Right lobe of liver (tissue), 4 donors: Measurements from ENCODE around the gene CLDN4.

Experiments used
- POLR2A ChIP-seq: fragments of 450-650 bp; IDR thresholded peaks from one replicate; pipeline ENCODE4 v1.6.1; 2017; ENCODE audit warnings: antibody characterized with exemption, mild to moderate bottlenecking
- TF ChIP-seq, protein P1 (sequence below), 4 donors: fragments of 200-600 bp in 3 of 4; fragments of 450-650 bp in 1 of 4; IDR thresholded peaks; one replicate each; pipeline versions ENCODE4 v1.5.1 to v1.8.0; 2016 to 2022; ENCODE audit warnings: antibody characterized with exemption in 4 of 4, mild to moderate bottlenecking in 2 of 4
- donor health status: DM: no; HTN: no; CAD: no.
- donor health status: DM: no; HTN: no; CAD: no.
- donor health status: DM: no; HTN: yes; CAD: no.

- TF ChIP-seq, protein P1, sequence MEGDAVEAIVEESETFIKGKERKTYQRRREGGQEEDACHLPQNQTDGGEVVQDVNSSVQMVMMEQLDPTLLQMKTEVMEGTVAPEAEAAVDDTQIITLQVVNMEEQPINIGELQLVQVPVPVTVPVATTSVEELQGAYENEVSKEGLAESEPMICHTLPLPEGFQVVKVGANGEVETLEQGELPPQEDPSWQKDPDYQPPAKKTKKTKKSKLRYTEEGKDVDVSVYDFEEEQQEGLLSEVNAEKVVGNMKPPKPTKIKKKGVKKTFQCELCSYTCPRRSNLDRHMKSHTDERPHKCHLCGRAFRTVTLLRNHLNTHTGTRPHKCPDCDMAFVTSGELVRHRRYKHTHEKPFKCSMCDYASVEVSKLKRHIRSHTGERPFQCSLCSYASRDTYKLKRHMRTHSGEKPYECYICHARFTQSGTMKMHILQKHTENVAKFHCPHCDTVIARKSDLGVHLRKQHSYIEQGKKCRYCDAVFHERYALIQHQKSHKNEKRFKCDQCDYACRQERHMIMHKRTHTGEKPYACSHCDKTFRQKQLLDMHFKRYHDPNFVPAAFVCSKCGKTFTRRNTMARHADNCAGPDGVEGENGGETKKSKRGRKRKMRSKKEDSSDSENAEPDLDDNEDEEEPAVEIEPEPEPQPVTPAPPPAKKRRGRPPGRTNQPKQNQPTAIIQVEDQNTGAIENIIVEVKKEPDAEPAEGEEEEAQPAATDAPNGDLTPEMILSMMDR (IDR thresholded peaks at IDR 0.05) = no peak
- TF ChIP-seq POLR2A = no peak
These were observed 34.4 kb downstream of the CLDN4 start for GRCh38 chr7:73864981-73865711.
